Left ventricle myocardium inferior (tissue), 1 donor: ENCODE results near the gene SMPDL3A. TPM values are rescaled to one million over a fixed set of nuclear protein-coding genes. Genes with fewer than 3 reads are reported as not detected.
"Not testable (repeated sequence)": the region's sequence is repeated elsewhere in the genome, so short reads cannot be mapped to it uniquely, and the experiment has no call there.

Experiments
- DNase-seq: peaks from one replicate; pipeline ENCODE4 v3.0.0-alpha.2; 2020
- H3K27ac ChIP-seq: fragments of 200-600 bp; replicated peaks from 2 replicates; pipeline ENCODE4 v1.8.0; 2021
- H3K27me3 ChIP-seq: fragments of 200-600 bp; 2 replicates; pipeline ENCODE4 v1.8.0; 2021; ENCODE audit warnings: low read depth
- H3K36me3 ChIP-seq: fragments of 200-600 bp; 2 replicates; pipeline ENCODE4 v1.8.0; 2021
- H3K4me1 ChIP-seq: fragments of 200-600 bp; 2 replicates; pipeline ENCODE4 v1.8.0; 2021
- H3K4me3 ChIP-seq: fragments of 200-600 bp; 2 replicates; pipeline ENCODE4 v1.8.0; 2021; ENCODE audit warnings: mild to moderate bottlenecking, moderate library complexity
- H3K9me3 ChIP-seq: fragments of 200-600 bp; replicated peaks from 2 replicates; pipeline ENCODE4 v1.8.0; 2021
- intact Hi-C: fragments of 100-400 bp; cut with micrococcal nuclease; formaldehyde crosslinking; loops from one replicate; pipeline ENCODE4 v1.11.0; 2022
- total RNA-seq: library from RNA; stranded (reverse); fragmentation: NEBNext Ultra II Directional; extraction: Animal tissue kit (Norgen Biotek cat#: 25700); gene quantifications from one replicate; pipeline ENCODE4 v1.2.1, GENCODE V29; 2021
- TF ChIP-seq, protein P1 (sequence below): fragments of 200-600 bp; IDR thresholded peaks from 2 replicates; pipeline ENCODE4 v1.8.0; 2021; ENCODE audit warnings: antibody characterized with exemption, mild to moderate bottlenecking, borderline replicate concordance
- donor health status: DM: no; HTN: yes; CAD: no; lungs with severe emphysema.

Gene SMPDL3A
- total RNA-seq, 1 donor from 2014 or later = 3.8 TPM

DNA sequence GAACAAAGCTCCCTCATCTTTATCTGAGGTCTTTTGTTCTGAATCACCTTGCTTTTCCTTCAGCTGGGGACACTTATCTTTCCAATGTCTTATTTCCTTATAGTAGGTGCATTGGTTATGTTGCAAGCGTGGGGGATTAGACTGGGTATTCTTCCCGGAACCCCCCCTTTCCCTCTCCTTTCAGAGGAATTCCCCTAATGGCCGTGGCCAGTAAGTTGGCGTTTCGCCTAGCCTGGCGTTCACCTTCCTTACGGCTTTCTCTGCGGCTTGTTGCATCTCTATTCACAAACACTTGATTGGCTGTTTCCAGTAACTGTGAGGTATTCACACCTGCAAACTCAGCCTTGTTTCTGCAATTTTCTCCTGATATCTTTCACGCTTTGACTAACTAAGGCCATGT is 42.4 kb upstream of the SMPDL3A start:
- DNase-seq = no peak
- no peaks in the 10 kb centered on the region for H3K9me3 ChIP-seq
- H3K27me3 ChIP-seq = peaks cover 17% of the 10 kb centered on the region
- no peaks in the 10 kb centered on the region for H3K36me3 ChIP-seq
- intact Hi-C loops = loop anchor here (5.0 kb wide), 1 partner anchor 91 kb away; no protein-coding TSS in a partner anchor
- no peak overlapping the region for H3K27ac ChIP-seq
- TF ChIP-seq, protein P1, sequence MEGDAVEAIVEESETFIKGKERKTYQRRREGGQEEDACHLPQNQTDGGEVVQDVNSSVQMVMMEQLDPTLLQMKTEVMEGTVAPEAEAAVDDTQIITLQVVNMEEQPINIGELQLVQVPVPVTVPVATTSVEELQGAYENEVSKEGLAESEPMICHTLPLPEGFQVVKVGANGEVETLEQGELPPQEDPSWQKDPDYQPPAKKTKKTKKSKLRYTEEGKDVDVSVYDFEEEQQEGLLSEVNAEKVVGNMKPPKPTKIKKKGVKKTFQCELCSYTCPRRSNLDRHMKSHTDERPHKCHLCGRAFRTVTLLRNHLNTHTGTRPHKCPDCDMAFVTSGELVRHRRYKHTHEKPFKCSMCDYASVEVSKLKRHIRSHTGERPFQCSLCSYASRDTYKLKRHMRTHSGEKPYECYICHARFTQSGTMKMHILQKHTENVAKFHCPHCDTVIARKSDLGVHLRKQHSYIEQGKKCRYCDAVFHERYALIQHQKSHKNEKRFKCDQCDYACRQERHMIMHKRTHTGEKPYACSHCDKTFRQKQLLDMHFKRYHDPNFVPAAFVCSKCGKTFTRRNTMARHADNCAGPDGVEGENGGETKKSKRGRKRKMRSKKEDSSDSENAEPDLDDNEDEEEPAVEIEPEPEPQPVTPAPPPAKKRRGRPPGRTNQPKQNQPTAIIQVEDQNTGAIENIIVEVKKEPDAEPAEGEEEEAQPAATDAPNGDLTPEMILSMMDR = no peak
- H3K4me1 ChIP-seq = no peaks in the 10 kb centered on the region
- no peak overlapping the region for H3K4me3 ChIP-seq

DNA sequence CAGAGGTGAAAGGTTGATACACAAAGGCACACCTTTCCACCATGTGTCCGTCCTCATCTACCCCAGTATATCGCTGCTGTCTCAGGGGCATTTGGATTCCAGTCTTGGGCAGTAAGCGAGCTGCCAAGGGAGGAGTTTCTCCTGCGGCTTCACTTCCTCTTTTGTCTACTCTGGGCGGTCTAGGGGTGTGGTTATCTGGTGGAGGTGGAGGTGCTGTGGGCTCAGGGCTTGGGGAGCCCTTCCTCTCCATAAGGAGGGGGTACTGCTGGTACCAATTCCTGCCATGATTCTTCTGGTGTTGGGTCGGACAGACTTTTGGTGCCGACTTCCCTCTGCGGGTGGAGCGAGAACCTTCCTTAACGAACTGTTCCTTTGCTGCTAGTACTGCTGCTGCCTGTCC is 41.5 kb upstream of the SMPDL3A start:
- H3K36me3 ChIP-seq = no peaks in the 10 kb centered on the region
- DNase-seq = no peak
- H3K4me1 ChIP-seq = no peaks in the 10 kb centered on the region
- TF ChIP-seq, protein P1 = no peak
- intact Hi-C loops = loop anchor here (5.0 kb wide), 1 partner anchor 90 kb away; no protein-coding TSS in a partner anchor
- H3K9me3 ChIP-seq = no peaks in the 10 kb centered on the region
- H3K4me3 ChIP-seq = no peak overlapping the region
- peaks cover 16% of the 10 kb centered on the region for H3K27me3 ChIP-seq
- no peak overlapping the region for H3K27ac ChIP-seq

DNA sequence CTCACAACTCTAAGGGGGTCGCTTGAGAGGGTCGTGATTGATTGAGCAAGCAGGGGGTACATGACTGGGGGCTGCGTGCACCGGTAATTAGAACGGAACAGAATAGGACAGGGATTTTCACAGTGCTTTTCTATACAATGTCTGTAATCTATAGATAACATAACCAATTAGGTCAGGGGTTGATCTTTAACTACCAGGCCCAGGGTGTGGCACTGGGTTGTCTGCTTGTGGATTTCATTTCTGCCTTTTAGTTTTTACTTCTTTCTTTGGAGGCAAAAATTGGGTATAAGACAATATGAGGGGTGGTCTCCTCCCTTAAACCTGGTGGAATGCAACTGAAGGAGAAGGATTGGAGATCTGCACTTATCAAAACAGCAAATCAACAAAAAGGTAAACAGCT is 40.1 kb upstream of the SMPDL3A start:
- H3K4me1 ChIP-seq, DNase-seq, H3K36me3 ChIP-seq, H3K9me3 ChIP-seq, H3K4me3 ChIP-seq, H3K27me3 ChIP-seq, H3K27ac ChIP-seq: not testable (repeated sequence)
- intact Hi-C loops = loop anchor here (5.0 kb wide), 1 partner anchor 88 kb away; no protein-coding TSS in a partner anchor

DNA sequence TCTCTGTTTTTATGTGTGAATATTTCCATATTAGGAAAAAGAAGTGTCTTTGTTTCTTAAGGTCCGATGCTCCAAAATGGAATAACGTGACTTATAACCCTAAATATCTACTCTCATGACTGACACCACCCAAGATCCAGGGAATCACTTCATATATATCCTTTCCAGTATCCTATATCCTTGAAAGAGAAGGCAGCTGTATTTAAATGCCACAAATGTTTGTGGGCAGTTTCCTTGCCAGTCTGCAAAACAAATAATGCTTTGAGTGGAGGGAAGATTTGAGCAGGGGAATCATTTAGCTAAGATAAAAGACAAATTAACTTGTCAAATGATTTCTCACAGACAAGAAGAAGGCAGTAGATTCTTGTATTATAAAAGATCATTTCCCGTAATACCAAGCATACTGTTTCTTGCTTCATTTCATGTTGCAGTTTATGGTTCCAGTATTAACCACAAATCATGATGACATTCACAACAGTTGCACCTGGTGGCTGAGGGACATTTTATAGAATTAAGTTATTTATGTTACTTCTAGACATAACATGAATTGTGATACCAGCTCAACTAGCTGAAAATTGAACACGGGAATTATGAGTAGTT is 39.5 kb upstream of the SMPDL3A start:
- TF ChIP-seq, protein P1 = no peak
- no peak for DNase-seq
- no peak overlapping the region for H3K4me3 ChIP-seq
- H3K9me3 ChIP-seq = no peaks in the 10 kb centered on the region
- H3K27me3 ChIP-seq = peaks cover 5% of the 10 kb centered on the region
- peaks cover 2% of the 10 kb centered on the region for H3K4me1 ChIP-seq
- no peaks in the 10 kb centered on the region for H3K36me3 ChIP-seq
- intact Hi-C loops = loop anchor here (5.0 kb wide), 1 partner anchor 88 kb away; no protein-coding TSS in a partner anchor
- no peak overlapping the region for H3K27ac ChIP-seq

DNA sequence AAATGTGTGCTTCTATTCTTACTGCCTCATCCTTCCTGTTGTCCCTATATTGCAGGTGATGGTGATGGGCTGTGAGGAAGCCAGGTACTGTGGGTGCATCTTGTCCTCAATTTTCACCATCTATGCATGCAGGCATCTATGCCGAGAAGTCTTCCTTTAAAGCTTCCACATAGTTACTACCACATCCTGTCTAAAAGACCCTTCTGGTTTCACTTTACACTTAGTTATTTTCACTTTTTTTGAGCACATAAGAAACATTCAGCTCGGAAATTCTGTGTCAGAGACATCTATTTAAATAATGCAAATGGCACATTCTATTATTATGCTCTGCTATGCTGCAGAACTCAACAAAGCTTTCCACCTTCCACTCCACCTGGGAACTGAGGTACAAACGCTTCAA is 37.7 kb upstream of the SMPDL3A start:
- intact Hi-C loops = no loop called here
- DNase-seq = no peak
- H3K9me3 ChIP-seq = no peaks in the 10 kb centered on the region
- H3K27ac ChIP-seq = no peak overlapping the region
- TF ChIP-seq, protein P1 = no peak
- peaks cover 2% of the 10 kb centered on the region for H3K4me1 ChIP-seq
- peaks cover 6% of the 10 kb centered on the region for H3K27me3 ChIP-seq
- H3K36me3 ChIP-seq = no peaks in the 10 kb centered on the region
- no peak overlapping the region for H3K4me3 ChIP-seq

DNA sequence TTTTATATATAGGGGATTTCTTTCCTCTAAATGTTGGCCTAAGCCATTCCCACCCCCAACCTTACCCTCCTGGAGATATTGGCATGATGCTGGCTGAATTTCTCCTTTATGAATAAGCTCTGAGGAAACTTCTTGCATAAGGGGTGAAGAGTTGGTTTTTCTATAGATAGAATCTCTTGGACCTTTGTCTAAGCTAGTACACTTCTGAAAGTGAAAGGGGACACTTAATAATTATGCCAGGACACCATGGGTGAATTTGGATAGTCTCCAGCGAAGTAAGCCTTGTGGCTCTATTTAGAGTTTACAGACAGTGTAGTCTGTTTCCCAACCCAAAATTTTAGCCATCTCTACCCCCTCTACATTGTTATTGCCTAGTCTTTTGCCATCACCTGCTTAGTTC is 36.6 kb upstream of the SMPDL3A start:
- Histone ChIP-seq H3K36me3 (no peaks in the 10 kb centered on the region), H3K27me3 (peaks cover 17% of the 10 kb centered on the region), H3K4me3 (no peak overlapping the region), H3K4me1 (peaks cover 2% of the 10 kb centered on the region), H3K27ac (no peak overlapping the region), H3K9me3 (no peaks in the 10 kb centered on the region)
- no peak for DNase-seq
- TF ChIP-seq, protein P1 = no peak
- intact Hi-C loops = no loop called here
